ENCODE measurements around the gene DPH5.

Gene DPH5

DNA sequence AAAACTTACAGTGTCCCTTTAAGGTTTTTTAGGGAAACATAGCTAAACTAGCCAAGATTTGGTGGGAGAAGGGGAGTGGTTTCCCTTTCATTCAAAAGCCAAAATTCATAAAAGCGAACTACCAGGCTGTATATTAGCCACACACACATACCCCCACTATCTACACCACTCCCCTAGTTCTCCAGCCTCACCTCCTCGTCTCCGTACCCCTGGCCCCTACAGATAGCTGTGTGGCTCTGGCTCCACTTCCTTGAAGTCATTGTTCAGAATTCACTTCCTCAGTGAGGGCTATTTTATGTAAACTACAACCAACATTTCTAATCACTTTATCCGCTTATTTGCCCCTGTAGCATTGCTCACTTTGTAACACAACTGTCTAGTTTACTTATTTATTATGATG lies 5.3 kb upstream of the DPH5 start:
- no peak for DNase-seq (ENCODE audit: low read depth)

DNA sequence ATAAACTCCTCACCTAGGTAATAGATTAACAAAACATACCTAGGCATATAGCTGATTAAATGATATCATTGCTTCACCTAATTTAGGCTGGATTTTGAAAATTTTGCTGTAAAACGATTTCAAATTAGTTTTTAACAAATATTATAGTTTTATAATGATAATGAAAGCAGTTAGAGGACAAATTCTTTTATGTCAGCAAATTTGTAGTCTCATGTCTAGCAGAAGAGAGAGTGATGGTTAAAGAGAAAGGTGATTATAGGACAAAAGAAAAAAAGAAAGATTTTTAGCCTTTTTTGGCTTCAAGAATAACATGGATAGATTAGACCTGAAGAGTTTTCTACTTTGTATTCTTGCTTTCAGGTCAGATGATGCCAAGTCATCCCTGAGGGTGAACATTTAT lies 3.6 kb upstream of the DPH5 start:
- DNase-seq (ENCODE audit: low read depth): no peak

DNA sequence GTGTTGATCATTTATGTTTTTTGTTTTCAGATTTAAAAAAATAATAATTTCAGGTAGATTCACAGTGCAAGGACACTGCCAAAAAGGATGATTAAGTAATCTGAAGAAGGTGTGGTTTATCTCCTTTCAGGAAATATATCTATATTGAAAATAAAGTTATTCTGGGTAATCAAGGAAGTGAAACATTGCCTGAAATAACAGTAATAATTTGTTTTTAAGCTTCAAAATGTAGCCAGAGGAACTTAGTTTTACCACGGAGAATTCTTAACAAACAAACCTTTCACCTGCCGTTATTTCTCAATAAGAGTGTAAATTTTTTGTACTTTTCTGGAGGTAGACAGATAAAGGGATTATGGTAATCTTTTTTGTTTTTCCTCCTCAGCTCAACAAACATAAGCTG lies 2.9 kb upstream of the DPH5 start:
- no peak for DNase-seq (ENCODE audit: low read depth)

DNA sequence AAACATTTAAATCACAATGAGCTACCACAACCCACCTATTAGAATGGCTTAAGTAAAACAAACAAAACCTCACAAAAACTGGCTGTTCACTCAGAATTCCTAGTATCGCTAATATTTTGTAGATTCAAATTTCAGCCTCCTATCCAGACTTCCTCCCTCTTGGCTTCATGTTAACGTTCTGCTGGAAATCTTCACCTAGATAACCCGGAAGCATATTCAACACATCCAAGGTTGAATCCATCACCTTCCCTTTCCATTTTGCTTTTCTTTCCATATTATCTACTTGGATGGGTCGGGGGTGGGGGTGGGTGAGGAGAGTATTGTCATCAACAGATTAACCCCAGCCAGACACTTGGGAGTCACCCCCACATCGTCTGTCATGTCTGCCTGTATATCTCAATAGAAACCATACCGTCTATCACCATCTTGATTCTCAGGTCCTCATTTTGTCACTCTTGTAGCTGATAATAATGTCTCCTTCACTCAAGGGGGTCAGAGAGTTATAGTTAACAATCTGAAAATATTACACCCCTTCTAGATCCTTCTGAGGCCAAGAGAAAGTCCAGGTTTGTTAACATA lies 1.7 kb upstream of the DPH5 start:
- no peak for DNase-seq (ENCODE audit: low read depth)

DNA sequence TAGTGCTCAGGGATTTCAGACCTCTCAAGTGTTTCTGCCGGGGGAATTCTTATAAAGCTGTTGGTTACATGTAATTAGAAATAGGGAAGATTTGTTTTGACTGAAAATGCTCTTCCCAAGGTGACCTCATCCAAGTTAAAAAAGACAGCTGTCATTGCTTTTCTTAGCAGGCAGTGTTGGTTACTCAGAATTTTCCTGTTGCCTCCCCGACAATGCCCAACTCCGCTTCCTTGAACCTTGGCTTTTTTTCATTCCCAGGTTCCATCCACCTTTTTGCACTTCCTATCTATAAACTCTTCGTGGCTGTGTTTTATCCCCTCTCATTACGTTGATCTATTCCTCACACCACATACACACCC lies 825 bp upstream of the DPH5 start:
- DNase-seq (ENCODE audit: low read depth): no peak

DNA sequence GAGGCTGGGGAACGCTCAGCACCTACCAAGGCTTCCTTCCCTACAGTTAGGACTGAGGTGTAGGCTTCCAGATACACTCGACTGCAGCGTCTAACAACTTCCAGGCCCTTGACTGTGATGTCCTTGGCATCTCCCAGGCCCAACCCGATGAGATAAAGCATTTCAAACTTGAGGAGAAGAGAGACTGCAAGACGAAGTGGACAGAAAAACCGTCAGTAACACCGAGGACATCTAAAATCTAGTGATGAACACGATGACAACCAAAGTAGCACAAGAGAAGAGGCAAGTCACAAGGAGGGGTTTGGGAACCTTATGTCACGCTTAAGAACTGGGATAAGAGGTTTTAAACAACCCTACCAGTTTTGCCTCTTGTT lies 314 bp downstream of the DPH5 start:
- DNase-seq (ENCODE audit: low read depth): no peak

DNA sequence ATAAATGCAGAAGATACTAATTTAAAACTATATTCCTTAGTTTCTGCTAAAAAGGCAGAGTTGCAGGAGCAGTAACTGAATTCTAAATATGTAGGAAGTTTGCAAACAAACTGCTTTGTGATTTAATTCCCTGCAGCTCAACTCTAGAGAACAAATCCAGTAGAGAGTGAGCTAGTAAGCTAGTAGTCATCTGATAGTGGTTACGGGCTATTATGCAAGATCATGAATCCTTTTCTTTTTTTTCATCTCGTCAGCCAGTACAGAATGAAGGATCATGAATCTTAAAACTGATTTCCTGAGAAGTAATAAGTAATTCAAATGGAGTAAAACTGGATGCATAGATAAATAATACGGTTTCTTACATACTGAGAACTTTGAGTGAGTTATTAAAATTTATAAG lies 3.3 kb downstream of the DPH5 start:
- DNase-seq (ENCODE audit: low read depth): peak; percentile 17

DNA sequence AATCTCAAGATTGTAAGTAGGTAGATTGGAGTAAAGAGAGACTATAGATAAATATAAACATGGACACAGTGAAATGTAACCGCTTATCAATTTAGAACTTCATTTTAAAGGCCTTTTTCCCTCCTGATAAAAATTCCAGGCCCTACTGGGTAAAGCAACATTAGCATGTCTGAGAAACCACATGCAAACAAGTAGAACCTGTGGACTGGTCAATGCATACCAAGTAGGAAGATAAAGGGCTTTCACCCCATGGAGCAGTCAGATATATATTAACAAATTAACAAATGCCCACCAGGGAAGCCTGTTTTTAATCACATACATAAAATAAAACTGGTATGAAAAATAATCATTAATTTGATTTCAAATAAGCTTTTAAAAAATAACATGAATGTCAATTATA lies 8.1 kb downstream of the DPH5 start:
- DNase-seq (ENCODE audit: low read depth): no peak

DNA sequence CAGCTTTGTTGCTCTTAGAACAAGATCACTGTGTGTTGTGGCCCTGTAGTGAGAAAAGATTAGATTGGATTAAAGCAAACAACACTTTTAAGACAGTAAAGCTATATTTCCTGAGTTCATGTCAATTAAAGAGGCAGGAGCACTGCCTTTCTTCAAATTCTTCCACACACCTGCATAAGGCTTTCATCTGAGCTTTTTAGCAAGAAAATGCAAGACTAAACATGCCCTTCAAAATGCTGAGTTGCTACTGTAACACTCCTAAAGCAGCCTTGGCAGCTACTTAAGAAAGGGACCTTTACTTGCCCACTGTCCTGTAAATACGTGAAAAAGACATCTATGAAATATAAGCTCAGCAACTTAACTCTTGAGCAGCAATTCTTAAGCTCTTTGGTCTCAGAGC lies 11.8 kb downstream of the DPH5 start:
- no peak for DNase-seq (ENCODE audit: low read depth)

DNA sequence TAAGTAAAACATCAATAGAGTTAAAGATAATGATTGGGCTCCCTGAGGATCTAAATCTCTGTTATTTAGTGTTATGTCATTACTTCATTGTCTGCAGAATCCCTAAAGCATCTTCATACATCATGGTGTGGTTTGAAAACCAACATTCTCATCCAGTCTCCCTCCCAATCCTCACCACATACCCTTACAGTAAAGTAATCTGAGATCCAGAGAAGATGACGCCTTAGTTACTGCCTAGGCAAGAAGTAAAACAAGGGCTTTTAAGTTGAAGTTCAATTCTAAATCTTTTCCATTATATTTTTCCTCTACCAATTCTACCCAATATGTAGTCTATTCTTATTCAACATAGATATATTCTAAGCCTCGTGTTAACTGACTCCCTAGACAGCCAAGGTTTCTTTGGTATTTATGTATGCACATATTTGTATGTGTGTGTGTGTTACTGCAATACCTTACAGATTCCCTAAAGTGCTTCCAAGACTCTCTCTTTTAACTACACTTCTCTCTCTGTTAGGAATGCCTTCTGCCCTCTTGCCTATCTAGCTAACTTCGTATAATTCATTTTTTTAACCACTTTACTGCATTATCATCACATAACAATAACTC lies 17.3 kb downstream of the DPH5 start:
- DNase-seq (ENCODE audit: low read depth): no peak

DNA sequence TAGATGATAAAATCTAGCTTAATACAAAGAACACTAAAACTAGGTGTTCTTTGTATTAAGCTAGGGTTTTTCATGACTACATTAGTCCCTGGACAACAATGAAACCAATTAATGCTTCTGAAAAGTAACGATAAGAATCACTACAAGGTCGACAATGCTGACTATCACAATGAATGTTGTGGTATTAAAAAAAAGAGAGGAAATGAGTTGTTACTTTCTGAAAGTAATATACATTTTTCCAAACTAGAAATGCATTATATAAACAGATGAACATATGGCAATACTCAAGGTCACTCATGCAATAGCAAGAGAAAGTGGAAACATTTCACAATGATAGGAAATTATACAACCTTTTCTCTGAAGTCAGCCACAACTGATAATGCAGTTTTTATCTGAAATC lies 19.0 kb downstream of the DPH5 start:
- DNase-seq (ENCODE audit: low read depth): no peak

DNA sequence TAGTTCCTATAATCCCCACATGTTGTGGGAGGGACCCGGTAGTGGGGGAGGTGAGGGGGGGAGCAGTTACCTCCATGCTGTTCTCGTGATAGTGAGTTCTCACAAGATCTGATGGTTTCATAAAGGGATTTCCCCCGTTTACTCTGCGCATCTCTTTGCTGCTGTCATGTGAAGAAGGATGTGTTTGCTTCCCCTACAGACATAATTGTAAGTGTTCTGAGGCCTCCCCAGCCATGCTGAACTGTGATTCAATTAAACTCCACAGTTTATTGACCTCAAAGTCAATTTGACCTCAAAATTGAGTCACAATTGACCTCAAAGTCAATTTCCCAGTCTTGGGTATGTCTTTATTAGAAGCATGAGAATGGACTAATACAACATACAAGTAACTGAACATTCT lies 19.7 kb downstream of the DPH5 start:
- no peak for DNase-seq (ENCODE audit: low read depth)

DNA sequence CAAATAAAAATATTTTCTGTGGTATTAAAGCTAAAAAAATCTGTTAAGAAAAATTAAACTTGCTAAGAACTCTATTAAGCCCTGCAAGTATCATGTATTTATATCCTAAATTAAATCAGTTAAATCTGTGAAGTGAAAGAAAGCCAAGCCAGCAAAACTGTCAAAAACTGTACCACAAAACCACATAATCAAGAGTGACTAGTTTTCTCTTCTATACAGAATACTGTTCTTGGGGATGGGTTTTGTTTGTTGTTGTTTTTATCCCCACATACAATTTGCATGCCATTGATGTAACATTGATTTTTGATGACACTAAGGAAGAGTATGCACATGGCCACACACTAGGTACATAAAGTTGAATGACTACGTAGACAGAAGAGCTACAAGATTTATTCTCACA lies 20.4 kb downstream of the DPH5 start:
- no peak for DNase-seq (ENCODE audit: low read depth)

DNA sequence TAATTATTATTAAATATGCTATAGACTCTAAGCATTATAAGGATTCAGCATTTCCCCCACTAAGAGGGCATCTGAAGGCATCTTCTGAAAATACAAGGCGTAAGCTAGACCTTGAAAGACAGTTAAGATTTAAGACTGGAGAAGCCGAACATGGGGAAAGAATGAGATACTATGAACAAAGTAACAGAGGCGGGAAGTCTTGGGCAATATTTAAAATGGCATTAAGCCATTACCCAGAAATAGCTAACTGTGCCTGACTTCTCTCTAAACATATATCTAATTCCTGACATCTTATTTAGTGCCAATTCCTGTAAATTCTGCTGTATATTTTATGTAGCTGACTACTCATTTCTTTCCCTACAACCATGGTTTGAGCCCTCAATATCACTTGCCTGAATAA lies 20.9 kb downstream of the DPH5 start:
- DNase-seq (ENCODE audit: low read depth): no peak

DNA sequence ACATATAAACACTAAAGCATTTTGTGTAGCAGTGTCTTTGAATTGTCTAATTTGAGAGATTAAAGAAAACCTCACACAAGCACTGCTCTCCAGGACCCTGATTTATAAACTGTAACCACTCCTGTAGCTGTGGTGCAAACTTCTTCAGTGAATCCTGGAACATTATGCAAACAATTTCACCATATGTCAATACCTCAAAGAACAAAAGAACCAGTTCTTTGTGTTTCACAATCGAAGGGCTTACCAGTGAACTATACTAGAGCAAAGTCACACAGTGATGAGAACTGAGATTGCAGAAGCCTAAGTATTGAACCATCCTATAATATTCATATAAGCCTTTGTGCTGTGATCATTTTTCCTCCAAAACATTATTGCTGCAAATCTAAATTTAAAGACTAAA lies 21.5 kb downstream of the DPH5 start:
- no peak for DNase-seq (ENCODE audit: low read depth)

DNA sequence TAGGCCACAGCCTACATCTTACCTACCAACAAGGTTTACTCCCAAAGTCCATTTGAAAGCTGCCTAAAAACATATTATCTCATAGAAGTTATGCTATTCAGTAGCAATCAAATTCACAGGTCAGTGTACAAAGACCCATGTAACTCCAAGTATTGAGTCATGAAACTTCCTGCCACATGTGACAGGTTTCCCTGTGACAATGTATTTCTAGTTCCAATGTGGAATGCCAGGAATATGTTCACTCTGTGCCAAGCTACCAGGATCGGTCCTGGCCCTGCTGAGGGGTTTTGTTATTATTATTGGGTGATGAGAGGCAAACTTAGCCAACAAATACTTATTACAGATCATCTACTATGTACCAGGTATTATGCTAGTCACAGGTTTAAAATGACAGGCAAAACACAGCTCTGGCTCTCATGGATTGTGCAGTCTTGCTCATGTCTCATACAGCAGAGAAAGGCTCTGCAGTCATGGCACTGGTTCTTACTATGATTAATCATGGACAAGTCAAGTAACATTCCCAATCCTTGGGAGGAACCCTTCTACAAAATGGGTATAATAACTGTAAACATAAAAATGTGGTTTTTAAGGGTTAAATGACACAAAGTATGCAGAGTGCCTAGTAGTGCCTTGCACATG lies 22.5 kb downstream of the DPH5 start:
- no peak for DNase-seq (ENCODE audit: low read depth)

DNA sequence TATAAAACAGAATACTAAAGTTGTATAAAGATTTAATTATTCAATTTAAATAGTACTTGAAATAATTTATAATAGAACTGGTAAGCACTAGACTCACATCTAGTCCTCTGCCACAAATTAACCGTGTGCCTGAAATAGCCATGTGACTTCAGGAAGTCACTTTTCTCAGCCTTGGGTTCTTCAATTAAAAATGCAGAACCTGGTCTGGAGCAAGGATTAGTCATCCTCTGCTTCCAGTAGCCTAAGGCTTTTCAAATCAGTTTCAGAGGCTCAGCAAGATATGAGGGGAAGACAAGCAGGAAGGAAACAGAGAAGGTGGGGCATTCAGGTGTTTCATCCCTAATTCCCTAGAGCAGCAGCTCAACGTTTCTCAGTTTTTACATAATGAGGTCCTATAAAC lies 23.0 kb downstream of the DPH5 start:
- DNase-seq (ENCODE audit: low read depth): no peak

DNA sequence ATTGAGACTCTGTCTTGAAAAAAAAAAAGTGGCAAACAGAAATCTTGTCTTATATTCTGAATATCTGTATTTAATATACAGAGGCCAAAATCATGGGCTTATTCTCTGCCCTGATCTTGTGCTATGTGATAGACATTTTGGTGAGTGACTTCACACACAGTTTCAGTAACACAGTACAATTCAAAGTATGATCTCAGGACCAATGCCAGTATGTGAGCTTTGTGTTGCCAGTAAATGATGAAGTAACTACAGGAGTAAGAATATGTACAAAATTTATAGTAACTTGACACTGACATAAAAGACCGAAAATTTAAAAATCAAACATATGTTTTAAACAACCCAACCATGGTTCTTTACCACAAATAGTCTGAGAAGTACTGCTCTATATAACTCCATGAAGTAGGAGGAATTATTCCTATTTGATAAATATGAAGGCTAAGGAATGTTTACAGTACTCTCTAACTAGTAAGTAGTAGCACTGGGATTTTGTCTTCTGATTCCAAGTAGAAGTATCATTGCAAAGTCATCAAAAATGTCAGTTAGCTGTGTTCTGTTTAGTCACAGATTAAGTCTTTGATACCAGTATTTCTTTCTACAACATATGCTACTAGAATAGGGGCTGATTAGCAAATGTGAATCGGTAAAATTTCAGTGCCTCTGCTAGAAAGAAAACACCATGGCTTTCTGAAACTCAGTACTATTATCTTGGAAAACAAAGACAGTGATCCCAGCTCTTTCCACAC lies 25.3 kb downstream of the DPH5 start:
- no peak for DNase-seq (ENCODE audit: low read depth)

DNA sequence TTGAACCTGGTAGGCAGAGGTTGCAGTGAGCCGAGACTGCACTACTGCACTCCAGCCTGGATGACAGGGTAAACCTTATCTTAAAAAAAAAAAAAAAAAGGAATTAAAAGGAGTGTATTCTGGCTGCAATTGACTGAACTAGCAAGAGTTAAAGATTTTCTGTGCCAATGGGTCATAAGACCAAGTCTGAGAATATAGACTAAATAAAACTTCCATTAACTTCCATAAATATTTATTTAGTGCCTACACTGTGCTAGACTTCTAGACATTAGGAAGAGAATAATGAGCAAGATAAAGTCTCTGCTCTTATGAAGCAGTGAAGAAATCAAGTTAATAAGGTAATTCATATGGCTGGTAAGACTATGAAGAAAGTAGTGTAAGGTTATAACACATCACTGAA lies 27.2 kb downstream of the DPH5 start:
- no peak for DNase-seq (ENCODE audit: low read depth)

DNA sequence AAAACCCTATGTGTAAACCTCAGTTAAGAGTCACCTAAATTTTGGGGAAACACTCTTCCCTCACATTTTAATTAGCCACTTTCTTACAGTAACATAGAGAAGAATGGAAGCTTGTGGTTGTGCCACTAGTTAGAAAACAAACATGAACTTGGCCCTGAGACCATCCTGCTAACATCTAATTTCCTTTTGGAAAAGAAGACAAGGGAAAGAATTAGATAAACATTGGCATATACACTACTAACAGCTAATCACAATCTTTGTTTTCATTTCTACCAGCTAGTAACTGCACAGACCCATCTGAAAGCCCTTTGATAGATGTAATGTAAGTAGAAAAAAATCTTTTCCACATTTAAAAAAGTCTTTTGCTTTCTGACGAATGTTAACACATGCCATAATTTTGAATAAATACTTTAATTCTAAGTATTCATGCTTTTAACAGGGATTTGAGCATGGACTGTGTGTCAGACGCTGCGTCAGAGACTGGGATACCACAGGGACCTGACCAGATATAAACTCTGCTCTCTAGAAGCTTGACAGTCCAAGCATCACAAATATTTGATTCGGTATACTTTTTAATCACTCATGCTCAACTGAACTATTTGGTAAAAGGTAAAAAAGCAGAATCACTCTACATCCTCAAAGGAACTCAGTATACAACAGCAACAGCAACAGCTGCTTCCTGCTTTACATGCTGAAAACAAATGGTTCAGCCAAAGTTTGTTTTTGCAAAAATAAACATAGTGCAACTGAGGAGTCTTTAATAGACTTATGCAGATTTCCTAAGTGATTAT lies 30.2 kb downstream of the DPH5 start:
- DNase-seq (ENCODE audit: low read depth): no peak

DNA sequence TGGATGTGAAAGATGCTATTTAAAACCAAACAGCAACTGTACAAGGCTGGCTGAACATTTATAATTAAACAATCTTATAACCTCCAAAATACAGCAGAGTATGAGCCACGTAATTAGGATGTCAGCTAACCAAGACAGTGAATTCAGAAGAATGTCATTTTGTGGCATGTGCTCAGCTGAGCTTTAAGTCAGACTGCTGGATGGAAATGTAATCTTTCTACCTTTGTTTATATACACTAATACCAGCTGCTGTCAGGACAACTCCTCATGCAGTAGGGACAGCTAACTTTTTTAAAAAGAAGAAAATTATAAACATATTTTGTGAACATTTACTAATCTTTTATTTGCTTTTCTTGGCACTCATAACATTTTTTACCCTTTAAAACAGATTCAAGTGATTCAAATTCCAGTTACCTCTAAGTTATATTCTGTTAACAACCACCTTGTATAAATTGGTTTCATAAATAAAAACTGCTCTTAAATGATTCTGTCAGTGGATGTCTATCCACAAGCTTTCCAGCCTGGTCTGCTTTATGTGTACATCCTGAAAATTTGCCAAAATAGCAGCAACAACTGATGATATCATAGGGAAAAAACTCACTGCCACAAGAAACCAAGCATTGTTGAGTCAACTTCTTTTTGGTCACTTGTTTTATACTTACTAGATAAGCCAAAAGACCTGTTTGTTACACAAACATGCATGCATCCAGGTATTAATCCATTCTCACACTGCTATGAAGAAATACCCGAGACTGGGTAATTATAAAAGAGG lies 36.1 kb downstream of the DPH5 start:
- DNase-seq (ENCODE audit: low read depth): peak; percentile 61

DNA sequence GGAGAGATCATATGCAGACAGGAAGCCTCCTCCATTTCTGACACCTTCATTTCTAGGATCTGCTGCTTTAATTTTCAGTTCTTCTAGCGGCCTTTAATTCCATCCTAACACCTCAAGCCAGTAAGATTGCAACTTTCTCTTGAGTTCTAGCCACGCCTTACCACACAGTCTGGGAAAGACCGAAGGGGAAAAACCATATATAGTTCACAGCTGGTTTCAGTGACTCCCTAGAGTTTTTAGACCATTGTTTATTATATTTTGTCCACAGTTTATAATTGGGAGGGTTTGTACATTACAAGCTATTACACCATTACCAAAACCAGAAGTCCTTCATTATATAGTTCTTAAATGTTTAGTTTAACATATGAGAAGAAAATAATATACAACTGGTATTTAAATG lies 37.5 kb downstream of the DPH5 start:
- no peak for DNase-seq (ENCODE audit: low read depth)

Measured in GM04504 (cell line).